ENCODE measurements around the gene KRT35.

DNA sequence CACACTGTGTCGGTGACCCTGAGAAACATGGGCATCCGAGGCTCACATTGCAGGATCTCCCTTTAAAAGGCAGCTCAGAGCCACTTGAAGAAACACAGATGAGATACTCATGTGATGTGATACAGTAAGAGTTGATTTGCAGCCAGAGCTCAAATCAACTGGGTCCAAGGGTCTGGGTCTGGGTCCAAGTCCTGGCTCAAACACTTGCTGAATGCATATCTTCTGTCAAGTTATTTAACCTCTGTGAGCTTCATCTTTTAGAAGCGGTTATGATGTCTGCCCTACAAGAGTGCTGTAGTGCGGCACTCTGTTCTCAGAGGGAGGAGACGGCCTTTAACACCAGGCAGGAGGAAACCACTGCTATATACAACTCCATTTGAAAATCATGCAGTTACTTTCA lies 46.5 kb downstream of the KRT35 start:
- TF ChIP-seq, protein P1, sequence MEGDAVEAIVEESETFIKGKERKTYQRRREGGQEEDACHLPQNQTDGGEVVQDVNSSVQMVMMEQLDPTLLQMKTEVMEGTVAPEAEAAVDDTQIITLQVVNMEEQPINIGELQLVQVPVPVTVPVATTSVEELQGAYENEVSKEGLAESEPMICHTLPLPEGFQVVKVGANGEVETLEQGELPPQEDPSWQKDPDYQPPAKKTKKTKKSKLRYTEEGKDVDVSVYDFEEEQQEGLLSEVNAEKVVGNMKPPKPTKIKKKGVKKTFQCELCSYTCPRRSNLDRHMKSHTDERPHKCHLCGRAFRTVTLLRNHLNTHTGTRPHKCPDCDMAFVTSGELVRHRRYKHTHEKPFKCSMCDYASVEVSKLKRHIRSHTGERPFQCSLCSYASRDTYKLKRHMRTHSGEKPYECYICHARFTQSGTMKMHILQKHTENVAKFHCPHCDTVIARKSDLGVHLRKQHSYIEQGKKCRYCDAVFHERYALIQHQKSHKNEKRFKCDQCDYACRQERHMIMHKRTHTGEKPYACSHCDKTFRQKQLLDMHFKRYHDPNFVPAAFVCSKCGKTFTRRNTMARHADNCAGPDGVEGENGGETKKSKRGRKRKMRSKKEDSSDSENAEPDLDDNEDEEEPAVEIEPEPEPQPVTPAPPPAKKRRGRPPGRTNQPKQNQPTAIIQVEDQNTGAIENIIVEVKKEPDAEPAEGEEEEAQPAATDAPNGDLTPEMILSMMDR (conservative IDR thresholded peaks at IDR 0.05 in 1 of 2, IDR thresholded peaks at IDR 0.05 in 1 of 2; ENCODE audit: low read depth in 1 of 2, low read length in 2 of 2): no peak
- TF ChIP-seq EZH2 (IDR thresholded peaks at IDR 0.05; ENCODE audit: low read length, missing control alignments): no peak
